Middle frontal gyrus (tissue), 1 donor: ENCODE measurements around the gene SMIM32.

Experiments
- DNase-seq: peaks from one replicate; pipeline ENCODE4 v3.0.0-alpha.2; 2015; ENCODE audit warnings: low spot score; ENCODE audit errors: extremely low spot score

The SMIM32 gene

GRCh38 chr5:136208916-136209315, 16.0 kb upstream of the SMIM32 start:
- no peak for DNase-seq

GRCh38 chr5:136207631-136208030, 14.7 kb upstream of the SMIM32 start:
- DNase-seq = no peak

GRCh38 chr5:136206361-136206760, 13.4 kb upstream of the SMIM32 start:
- no peak for DNase-seq

GRCh38 chr5:136205941-136206340, 13.0 kb upstream of the SMIM32 start:
- no peak for DNase-seq

- DNase-seq = no peak
Measured at GRCh38 chr5:136205061-136205702, 12.2 kb upstream of the SMIM32 start.

- DNase-seq = no peak
Measured at GRCh38 chr5:136203303-136203922, 10.5 kb upstream of the SMIM32 start.

- DNase-seq = no peak
Measured at GRCh38 chr5:136202469-136203205, 9.7 kb upstream of the SMIM32 start.

- DNase-seq = no peak
Measured at GRCh38 chr5:136201870-136202269, 8.9 kb upstream of the SMIM32 start.

- DNase-seq = no peak
Measured at GRCh38 chr5:136200761-136201160, 7.8 kb upstream of the SMIM32 start.

GRCh38 chr5:136200130-136200529, 7.2 kb upstream of the SMIM32 start:
- DNase-seq = no peak

GRCh38 chr5:136199408-136199807, 6.4 kb upstream of the SMIM32 start:
- no peak for DNase-seq

- DNase-seq = no peak
Measured at GRCh38 chr5:136198453-136198852, 5.5 kb upstream of the SMIM32 start.

GRCh38 chr5:136197462-136198142, 4.6 kb upstream of the SMIM32 start:
- DNase-seq = no peak

- no peak for DNase-seq
Measured at GRCh38 chr5:136195971-136196820, 3.2 kb upstream of the SMIM32 start.

GRCh38 chr5:136194576-136194975, 1.6 kb upstream of the SMIM32 start:
- no peak for DNase-seq

GRCh38 chr5:136193322-136193935, 467 bp upstream of the SMIM32 start:
- no peak for DNase-seq

GRCh38 chr5:136192015-136192525, 892 bp downstream of the SMIM32 start:
- no peak for DNase-seq

- DNase-seq = no peak
Measured at GRCh38 chr5:136191304-136192014, 1.5 kb downstream of the SMIM32 start.

GRCh38 chr5:136190904-136191303, 2.1 kb downstream of the SMIM32 start:
- no peak for DNase-seq
